Right lung (tissue), 5 donors: ENCODE results near the gene CD180. TPM values are rescaled to one million over a fixed set of nuclear protein-coding genes. Genes with fewer than 3 reads are reported as not detected.

Source experiments
- DNase-seq, 2 donors: peaks; one replicate each; pipeline ENCODE4 v3.0.0-alpha.2; 2013
- polyA plus RNA-seq, 5 donors: library from polyadenylated mRNA; unstranded; fragments of 120-200 nt; gene quantifications; one replicate each; pipeline versions ENCODE4 v1.2.1 to v1.2.3, GENCODE V29; 2013; ENCODE audit warnings: inconsistent platforms in 1 of 5, low replicate concordance in 1 of 5; ENCODE audit not compliant: insufficient read length in 5 of 5, insufficient read depth in 1 of 5

The CD180 gene
- polyA plus RNA-seq, 5 donors, result 0.50 to 1.9 (median 0.92) TPM

- no peak for DNase-seq
These were observed 18.3 kb upstream of the CD180 start for GRCh38 chr5:67214707-67215447.

- no peak for DNase-seq
These were observed 17.4 kb upstream of the CD180 start for GRCh38 chr5:67214036-67214435.

- no peak for DNase-seq
These were observed 15.3 kb upstream of the CD180 start for GRCh38 chr5:67211926-67212325.

- DNase-seq, result peak in 1 of 2 donors; percentile 73
These were observed 12.7 kb upstream of the CD180 start for GRCh38 chr5:67209141-67209771.

- no peak for DNase-seq
These were observed 11.8 kb upstream of the CD180 start for GRCh38 chr5:67208403-67208802.

GRCh38 chr5:67206929-67207328 is 10.3 kb upstream of the CD180 start:
- DNase-seq, result no peak

GRCh38 chr5:67206461-67206860 is 9.9 kb upstream of the CD180 start:
- no peak for DNase-seq

- DNase-seq, result no peak
These were observed 9.4 kb upstream of the CD180 start for GRCh38 chr5:67205981-67206380.

GRCh38 chr5:67204821-67205220 is 8.2 kb upstream of the CD180 start:
- DNase-seq, result no peak

- no peak for DNase-seq
These were observed 7.1 kb upstream of the CD180 start for GRCh38 chr5:67203701-67204074.

GRCh38 chr5:67202828-67203227 is 6.2 kb upstream of the CD180 start:
- DNase-seq, result no peak

- no peak for DNase-seq
These were observed 5.4 kb upstream of the CD180 start for GRCh38 chr5:67201897-67202549.

GRCh38 chr5:67200809-67201562 is 4.4 kb upstream of the CD180 start:
- DNase-seq, result no peak

GRCh38 chr5:67199859-67200258 is 3.3 kb upstream of the CD180 start:
- no peak for DNase-seq

- no peak for DNase-seq
These were observed 2.3 kb upstream of the CD180 start for GRCh38 chr5:67198917-67199316.

- no peak for DNase-seq
These were observed 937 bp upstream of the CD180 start for GRCh38 chr5:67197536-67197935.

GRCh38 chr5:67195406-67196275 is 958 bp downstream of the CD180 start:
- no peak for DNase-seq

GRCh38 chr5:67194166-67194565 is 2.4 kb downstream of the CD180 start:
- DNase-seq, result no peak

GRCh38 chr5:67193439-67193807 is 3.2 kb downstream of the CD180 start:
- DNase-seq, result no peak

GRCh38 chr5:67192719-67193438 is 3.7 kb downstream of the CD180 start:
- peak in 1 of 2 donors; percentile 56 for DNase-seq

GRCh38 chr5:67190861-67191260 is 5.7 kb downstream of the CD180 start:
- DNase-seq, result no peak
